GM12878 (cell line): Measurements from ENCODE around the gene PCCA. TPM values are rescaled to one million over a fixed set of nuclear protein-coding genes. Genes with fewer than 3 reads are reported as not detected.

ENCODE experiments used
- ATAC-seq: fragments of 200-7000 bp; cut with Tn5 transposase; 3 replicates; pipeline ENCODE4 v1.9.1; 2020; ENCODE audit warnings: mild to moderate bottlenecking, moderate library complexity
- BruUV-seq: library from RNA; stranded (reverse); fragments of 400-500 nt; replicated peaks from 2 replicates; lab custom pipeline; 2021; lab: Mats Ljungman, UMichigan
- CTCF ChIA-PET: fragments of 300-600 bp; sonication (Branson Sonifier 250); formaldehyde crosslinking; extraction: SDS; loops from one replicate; lab custom pipeline; 2021; ENCODE audit warnings: inconsistent platforms; lab: Yijun Ruan, JAX
- POLR2A ChIA-PET: fragments of 350-600 bp; formaldehyde crosslinking; extraction: SDS; loops from one replicate; lab custom pipeline; 2021; ENCODE audit warnings: inconsistent platforms; lab: Charles Lee
- RAD21 ChIA-PET: fragments of 300-600 bp; sonication (Branson Sonifier 250); formaldehyde crosslinking; loops from one replicate; lab custom pipeline; 2023; ENCODE audit warnings: antibody characterized with exemption; ENCODE audit not compliant: unreplicated experiment; lab: Charles Lee
- SMC1A ChIA-PET: fragments of 300-600 bp; sonication (Branson Sonifier 250); formaldehyde crosslinking; loops from one replicate; lab custom pipeline; 2023; ENCODE audit not compliant: unreplicated experiment, uncharacterized antibody; lab: Charles Lee
- DNase-seq: peaks from one replicate; pipeline ENCODE4 v3.0.0-alpha.2; 2011; ENCODE audit warnings: low read depth, low spot score
- FAIRE-seq: peaks from 3 replicates; lab custom pipeline; 2011; peaks lifted over from hg19 to GRCh38; lab: Jason Lieb, UNC
- H2AFZ ChIP-seq: 2 replicates; pipeline ENCODE4 v1.6.0; 2011; ENCODE audit warnings: low read depth, low read length, control low read depth; ENCODE audit not compliant: control insufficient read depth
- H3K27ac ChIP-seq: 2 replicates; pipeline ENCODE4 v1.5.1; 2011; ENCODE audit warnings: control low read depth; ENCODE audit not compliant: control insufficient read depth, insufficient read depth
- H3K27me3 ChIP-seq, 2 experiments: replicated peaks in 1 of 2; 2 replicates each; pipeline versions ENCODE4 v1.6.0 to v1.6.1; 2011; ENCODE audit warnings: low read length in 1 of 2; ENCODE audit not compliant: control insufficient read depth in 2 of 2, insufficient read depth in 2 of 2
- H3K36me3 ChIP-seq, 2 experiments: 2 replicates each; pipeline ENCODE4 v1.5.1; 2011; ENCODE audit warnings: low read length in 1 of 2; ENCODE audit not compliant: control insufficient read depth in 2 of 2, insufficient read depth in 2 of 2
- H3K4me1 ChIP-seq: 2 replicates; pipeline ENCODE4 v1.6.1; 2011; ENCODE audit warnings: mild to moderate bottlenecking, low read length, moderate library complexity, mixed read lengths; ENCODE audit not compliant: control insufficient read depth, insufficient read depth
- H3K4me2 ChIP-seq: 2 replicates; pipeline ENCODE4 v1.6.0; 2011; ENCODE audit warnings: control low read depth; ENCODE audit not compliant: control insufficient read depth, insufficient read depth
- H3K4me3 ChIP-seq: fragments of 200-600 bp; sonication (generic); 2 replicates; pipeline ENCODE4 v1.5.1; 2016
- H3K79me2 ChIP-seq: 2 replicates; pipeline ENCODE4 v1.6.0; 2011; ENCODE audit warnings: low read length; ENCODE audit not compliant: control insufficient read depth, insufficient read depth
- H3K9ac ChIP-seq: 2 replicates; pipeline ENCODE4 v1.8.0; 2011; ENCODE audit warnings: low read length, control low read depth, mixed read lengths; ENCODE audit not compliant: control insufficient read depth, insufficient read depth
- H3K9me3 ChIP-seq: replicated peaks from 3 replicates; pipeline ENCODE4 v1.5.1; 2011; ENCODE audit warnings: mild to moderate bottlenecking, low read length; ENCODE audit not compliant: control insufficient read depth, insufficient read depth
- H4K20me1 ChIP-seq: 2 replicates; pipeline ENCODE4 v1.6.0; 2011; ENCODE audit not compliant: control insufficient read depth, insufficient read depth
- ATF7 ChIP-seq: fragments of 450-650 bp; IDR thresholded peaks from 2 replicates; pipeline ENCODE4 v1.6.1; 2016; ENCODE audit warnings: low read depth, mild to moderate bottlenecking
- CHD4 ChIP-seq: fragments of 200-600 bp; sonication (generic); IDR thresholded peaks from 2 replicates; pipeline ENCODE4 v1.6.1; 2016; ENCODE audit warnings: mild to moderate bottlenecking
- EP300 ChIP-seq, 2 experiments: fragments of 150-350 bp in 1 of 2; IDR thresholded peaks; 2 replicates each; pipeline ENCODE4 v1.6.1; 2011 to 2012; ENCODE audit warnings: low read depth in 2 of 2, low read length in 2 of 2, borderline replicate concordance in 1 of 2, improper control_type of control experiment in 1 of 2, inconsistent platforms in 1 of 2; ENCODE audit not compliant: control insufficient read depth in 1 of 2
- ESRRA ChIP-seq: IDR thresholded peaks from 2 replicates; pipeline ENCODE4 v1.6.1; 2012; ENCODE audit warnings: mild to moderate bottlenecking, low read length, improper control_type of control experiment
- IKZF2 ChIP-seq, 2 experiments: fragments of 450-650 bp; IDR thresholded peaks; 2 replicates each; pipeline ENCODE4 v1.6.1; 2017; ENCODE audit warnings: mild to moderate bottlenecking in 2 of 2, moderate library complexity in 2 of 2
- LARP7 ChIP-seq: fragments of 450-650 bp; IDR thresholded peaks from 2 replicates; pipeline ENCODE4 v1.6.1; 2017; ENCODE audit warnings: mild to moderate bottlenecking
- MYC ChIP-seq: IDR thresholded peaks from 2 replicates; pipeline ENCODE4 v1.6.1; 2011; ENCODE audit warnings: mild to moderate bottlenecking, low read length, moderate library complexity, inconsistent platforms; ENCODE audit not compliant: insufficient read depth, insufficient replicate concordance, insufficient read length, severe bottlenecking
- NR2C2 ChIP-seq: IDR thresholded peaks from 2 replicates; pipeline ENCODE4 v1.6.1; 2011; ENCODE audit warnings: borderline replicate concordance, low read depth; ENCODE audit not compliant: control insufficient read depth, insufficient read length
- SP1 ChIP-seq: IDR thresholded peaks from one replicate; pipeline ENCODE4 v1.6.1; 2011; ENCODE audit warnings: low read depth, low read length
- YY1 ChIP-seq: IDR thresholded peaks from 2 replicates; pipeline ENCODE4 v1.6.1; 2011; ENCODE audit warnings: low read depth, mild to moderate bottlenecking, low read length
- ZNF274 ChIP-seq: IDR thresholded peaks from one replicate; pipeline ENCODE4 v1.8.0; 2011; ENCODE audit not compliant: insufficient read length, insufficient read depth
- ZNF622 ChIP-seq: fragments of 450-650 bp; IDR thresholded peaks from 2 replicates; pipeline ENCODE4 v1.6.1; 2017; ENCODE audit warnings: mild to moderate bottlenecking, inconsistent platforms
- WGBS: methylation state at CpG from one replicate; pipeline ENCODE4 v1.1.6; 2016; ENCODE audit warnings: low lambda C conversion rate; ENCODE audit not compliant: insufficient replicate concordance, insufficient coverage; ENCODE audit errors: missing lambda C conversion rate; 5-methylcytosine and 5-hydroxymethylcytosine counted together
- in situ Hi-C: fragments of 300-500 bp; cut with MboI; formaldehyde crosslinking; loops from 9 replicates; pipeline ENCODE4 v1.14.3; 2018; ENCODE audit warnings: mixed read lengths
- intact Hi-C: fragments of 100-400 bp; cut with micrococcal nuclease; formaldehyde crosslinking; loops from one replicate; pipeline ENCODE4 v1.14.2; 2022; ENCODE audit not compliant: unreplicated experiment
- polyA plus RNA-seq, 11 experiments: library from polyadenylated mRNA; depleted of rRNA in 4 of 11; unstranded in 6 of 11; stranded (reverse) in 5 of 11; fragments of >200 nt; fragmentation: Nextera tagmentation in 4 of 11; fragmentation: Illumina TruSeq in 1 of 11; extraction: Ambion mirVana in 4 of 11; extraction: Trizol in 1 of 11; gene quantifications; 1 replicate in 1 of 11; 2 replicates in 10 of 11; pipeline versions ENCODE4 v1.2.1 to v1.2.3, GENCODE V29; 2011 to 2016; ENCODE audit warnings: inconsistent platforms in 2 of 11, missing spikeins in 2 of 11, low read depth in 1 of 11
- total RNA-seq, 4 experiments: library from RNA; depleted of rRNA in 3 of 4; stranded (reverse); fragments of >200 nt in 3 of 4; fragmentation: Illumina TruSeq in 1 of 4; extraction: Trizol in 1 of 4; gene quantifications; 2 replicates each; pipeline versions ENCODE4 v1.2.1 to v1.2.3, GENCODE V29; 2013 to 2021
- TF ChIP-seq, protein P1 (sequence below): IDR thresholded peaks from 2 replicates; pipeline ENCODE4 v1.6.1; 2011; ENCODE audit warnings: mild to moderate bottlenecking, low read depth, low read length, moderate library complexity; ENCODE audit not compliant: insufficient replicate concordance
- TF ChIP-seq, protein P2 (sequence below): fragments of 450-650 bp; IDR thresholded peaks from 2 replicates; pipeline ENCODE4 v1.6.1; 2017; ENCODE audit warnings: mild to moderate bottlenecking, moderate library complexity
- TF ChIP-seq, protein P3 (sequence below): fragments of 450-650 bp; IDR thresholded peaks from 2 replicates; pipeline ENCODE4 v1.6.1; 2016; ENCODE audit warnings: mild to moderate bottlenecking, moderate library complexity, borderline replicate concordance

The PCCA gene
- total and polyA plus RNA-seq, 10 of the 15 experiments (the other 5 are each of a cell fraction or from before 2014, with no cell fraction given), result 5.9 to 18.2 (median 12.4) TPM

DNA sequence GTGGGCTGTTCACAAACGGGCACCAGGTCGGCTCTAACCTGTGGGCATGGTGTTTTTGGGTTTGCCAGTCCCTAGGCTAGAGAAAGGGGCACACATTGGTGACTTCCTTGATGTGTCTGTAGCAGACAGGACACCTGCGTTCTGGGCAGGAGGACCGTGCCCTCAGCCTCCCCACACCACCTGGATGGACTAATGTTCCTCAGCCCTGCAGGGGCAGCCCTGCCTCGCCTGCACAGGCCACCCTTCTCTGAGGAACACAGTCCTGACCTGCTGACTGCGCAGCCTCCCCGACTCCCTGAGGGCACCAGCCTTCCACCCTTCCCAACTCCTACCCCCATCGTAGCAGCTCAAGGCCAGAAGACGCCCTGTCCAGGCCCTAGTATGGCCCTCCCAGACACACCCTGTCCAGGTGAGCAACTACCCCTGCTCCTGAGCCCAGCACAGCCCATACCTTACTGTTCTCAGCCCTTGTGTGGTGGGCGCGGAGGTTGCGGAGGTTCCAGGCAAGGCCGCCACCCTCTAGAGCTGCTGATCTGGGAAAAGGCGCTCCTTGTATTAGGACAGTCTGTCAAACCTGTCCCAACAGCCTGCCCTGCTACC is 444.0 kb downstream of the PCCA start:
- H3K4me2 ChIP-seq, result no peak overlapping the region
- intact Hi-C loops (no loop called here), in situ Hi-C loops (no loop called here)
- no peak for DNase-seq
- no peak overlapping the region for H3K4me3 ChIP-seq
- ChIA-PET SMC1A (no interaction called here), POLR2A (no interaction called here), CTCF (no interaction called here), RAD21 (no interaction called here)
- H3K27me3 ChIP-seq, result no peaks in the 10 kb centered on the region
- H3K79me2 ChIP-seq, result no peaks in the 10 kb centered on the region
- no TSS peak for BruUV-seq
- no peaks in the 10 kb centered on the region for H3K4me1 ChIP-seq
- ATAC-seq, result no peak
- H3K9ac ChIP-seq, result no peak overlapping the region
- 91% methylated on average over 14 of the region's 14 CpGs for WGBS
- H3K27ac ChIP-seq, result no peak overlapping the region
- no peak overlapping the region for H2AFZ ChIP-seq
- H3K36me3 ChIP-seq, result no peaks in the 10 kb centered on the region; a peak in 1 of 4 replicates
- H3K9me3 ChIP-seq, result no peaks in the 10 kb centered on the region
- no peak for FAIRE-seq
- no peaks in the 10 kb centered on the region for H4K20me1 ChIP-seq
- no peak for TF ChIP-seq ZNF622
- TF ChIP-seq ATF7, result no peak
- TF ChIP-seq, protein P1, sequence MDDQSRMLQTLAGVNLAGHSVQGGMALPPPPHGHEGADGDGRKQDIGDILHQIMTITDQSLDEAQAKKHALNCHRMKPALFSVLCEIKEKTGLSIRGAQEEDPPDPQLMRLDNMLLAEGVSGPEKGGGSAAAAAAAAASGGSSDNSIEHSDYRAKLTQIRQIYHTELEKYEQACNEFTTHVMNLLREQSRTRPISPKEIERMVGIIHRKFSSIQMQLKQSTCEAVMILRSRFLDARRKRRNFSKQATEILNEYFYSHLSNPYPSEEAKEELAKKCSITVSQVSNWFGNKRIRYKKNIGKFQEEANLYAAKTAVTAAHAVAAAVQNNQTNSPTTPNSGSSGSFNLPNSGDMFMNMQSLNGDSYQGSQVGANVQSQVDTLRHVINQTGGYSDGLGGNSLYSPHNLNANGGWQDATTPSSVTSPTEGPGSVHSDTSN, result no peak
- no peak for TF ChIP-seq IKZF2 (IDR thresholded peaks at IDR 0.05)
- TF ChIP-seq, protein P2, sequence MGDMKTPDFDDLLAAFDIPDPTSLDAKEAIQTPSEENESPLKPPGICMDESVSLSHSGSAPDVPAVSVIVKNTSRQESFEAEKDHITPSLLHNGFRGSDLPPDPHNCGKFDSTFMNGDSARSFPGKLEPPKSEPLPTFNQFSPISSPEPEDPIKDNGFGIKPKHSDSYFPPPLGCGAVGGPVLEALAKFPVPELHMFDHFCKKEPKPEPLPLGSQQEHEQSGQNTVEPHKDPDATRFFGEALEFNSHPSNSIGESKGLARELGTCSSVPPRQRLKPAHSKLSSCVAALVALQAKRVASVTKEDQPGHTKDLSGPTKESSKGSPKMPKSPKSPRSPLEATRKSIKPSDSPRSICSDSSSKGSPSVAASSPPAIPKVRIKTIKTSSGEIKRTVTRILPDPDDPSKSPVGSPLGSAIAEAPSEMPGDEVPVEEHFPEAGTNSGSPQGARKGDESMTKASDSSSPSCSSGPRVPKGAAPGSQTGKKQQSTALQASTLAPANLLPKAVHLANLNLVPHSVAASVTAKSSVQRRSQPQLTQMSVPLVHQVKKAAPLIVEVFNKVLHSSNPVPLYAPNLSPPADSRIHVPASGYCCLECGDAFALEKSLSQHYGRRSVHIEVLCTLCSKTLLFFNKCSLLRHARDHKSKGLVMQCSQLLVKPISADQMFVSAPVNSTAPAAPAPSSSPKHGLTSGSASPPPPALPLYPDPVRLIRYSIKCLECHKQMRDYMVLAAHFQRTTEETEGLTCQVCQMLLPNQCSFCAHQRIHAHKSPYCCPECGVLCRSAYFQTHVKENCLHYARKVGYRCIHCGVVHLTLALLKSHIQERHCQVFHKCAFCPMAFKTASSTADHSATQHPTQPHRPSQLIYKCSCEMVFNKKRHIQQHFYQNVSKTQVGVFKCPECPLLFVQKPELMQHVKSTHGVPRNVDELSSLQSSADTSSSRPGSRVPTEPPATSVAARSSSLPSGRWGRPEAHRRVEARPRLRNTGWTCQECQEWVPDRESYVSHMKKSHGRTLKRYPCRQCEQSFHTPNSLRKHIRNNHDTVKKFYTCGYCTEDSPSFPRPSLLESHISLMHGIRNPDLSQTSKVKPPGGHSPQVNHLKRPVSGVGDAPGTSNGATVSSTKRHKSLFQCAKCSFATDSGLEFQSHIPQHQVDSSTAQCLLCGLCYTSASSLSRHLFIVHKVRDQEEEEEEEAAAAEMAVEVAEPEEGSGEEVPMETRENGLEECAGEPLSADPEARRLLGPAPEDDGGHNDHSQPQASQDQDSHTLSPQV, result no peak
- TF ChIP-seq ZNF274, result no peak
- no peak for TF ChIP-seq SP1
- TF ChIP-seq EP300 (IDR thresholded peaks at IDR 0.05; ENCODE audit: borderline replicate concordance in 1 of 2, control insufficient read depth in 1 of 2, low read depth in 2 of 2, low read length in 2 of 2), result no peak
- no peak for TF ChIP-seq NR2C2
- no peak for TF ChIP-seq ESRRA
- no peak for TF ChIP-seq LARP7
- no peak for TF ChIP-seq CHD4
- TF ChIP-seq, protein P3, sequence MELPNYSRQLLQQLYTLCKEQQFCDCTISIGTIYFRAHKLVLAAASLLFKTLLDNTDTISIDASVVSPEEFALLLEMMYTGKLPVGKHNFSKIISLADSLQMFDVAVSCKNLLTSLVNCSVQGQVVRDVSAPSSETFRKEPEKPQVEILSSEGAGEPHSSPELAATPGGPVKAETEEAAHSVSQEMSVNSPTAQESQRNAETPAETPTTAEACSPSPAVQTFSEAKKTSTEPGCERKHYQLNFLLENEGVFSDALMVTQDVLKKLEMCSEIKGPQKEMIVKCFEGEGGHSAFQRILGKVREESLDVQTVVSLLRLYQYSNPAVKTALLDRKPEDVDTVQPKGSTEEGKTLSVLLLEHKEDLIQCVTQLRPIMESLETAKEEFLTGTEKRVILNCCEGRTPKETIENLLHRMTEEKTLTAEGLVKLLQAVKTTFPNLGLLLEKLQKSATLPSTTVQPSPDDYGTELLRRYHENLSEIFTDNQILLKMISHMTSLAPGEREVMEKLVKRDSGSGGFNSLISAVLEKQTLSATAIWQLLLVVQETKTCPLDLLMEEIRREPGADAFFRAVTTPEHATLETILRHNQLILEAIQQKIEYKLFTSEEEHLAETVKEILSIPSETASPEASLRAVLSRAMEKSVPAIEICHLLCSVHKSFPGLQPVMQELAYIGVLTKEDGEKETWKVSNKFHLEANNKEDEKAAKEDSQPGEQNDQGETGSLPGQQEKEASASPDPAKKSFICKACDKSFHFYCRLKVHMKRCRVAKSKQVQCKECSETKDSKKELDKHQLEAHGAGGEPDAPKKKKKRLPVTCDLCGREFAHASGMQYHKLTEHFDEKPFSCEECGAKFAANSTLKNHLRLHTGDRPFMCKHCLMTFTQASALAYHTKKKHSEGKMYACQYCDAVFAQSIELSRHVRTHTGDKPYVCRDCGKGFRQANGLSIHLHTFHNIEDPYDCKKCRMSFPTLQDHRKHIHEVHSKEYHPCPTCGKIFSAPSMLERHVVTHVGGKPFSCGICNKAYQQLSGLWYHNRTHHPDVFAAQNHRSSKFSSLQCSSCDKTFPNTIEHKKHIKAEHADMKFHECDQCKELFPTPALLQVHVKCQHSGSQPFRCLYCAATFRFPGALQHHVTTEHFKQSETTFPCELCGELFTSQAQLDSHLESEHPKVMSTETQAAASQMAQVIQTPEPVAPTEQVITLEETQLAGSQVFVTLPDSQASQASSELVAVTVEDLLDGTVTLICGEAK, result no peak
- no peak for TF ChIP-seq YY1
- no peak for TF ChIP-seq MYC
